Measurements from ENCODE around the gene HLCS.

HLCS gene

DNA sequence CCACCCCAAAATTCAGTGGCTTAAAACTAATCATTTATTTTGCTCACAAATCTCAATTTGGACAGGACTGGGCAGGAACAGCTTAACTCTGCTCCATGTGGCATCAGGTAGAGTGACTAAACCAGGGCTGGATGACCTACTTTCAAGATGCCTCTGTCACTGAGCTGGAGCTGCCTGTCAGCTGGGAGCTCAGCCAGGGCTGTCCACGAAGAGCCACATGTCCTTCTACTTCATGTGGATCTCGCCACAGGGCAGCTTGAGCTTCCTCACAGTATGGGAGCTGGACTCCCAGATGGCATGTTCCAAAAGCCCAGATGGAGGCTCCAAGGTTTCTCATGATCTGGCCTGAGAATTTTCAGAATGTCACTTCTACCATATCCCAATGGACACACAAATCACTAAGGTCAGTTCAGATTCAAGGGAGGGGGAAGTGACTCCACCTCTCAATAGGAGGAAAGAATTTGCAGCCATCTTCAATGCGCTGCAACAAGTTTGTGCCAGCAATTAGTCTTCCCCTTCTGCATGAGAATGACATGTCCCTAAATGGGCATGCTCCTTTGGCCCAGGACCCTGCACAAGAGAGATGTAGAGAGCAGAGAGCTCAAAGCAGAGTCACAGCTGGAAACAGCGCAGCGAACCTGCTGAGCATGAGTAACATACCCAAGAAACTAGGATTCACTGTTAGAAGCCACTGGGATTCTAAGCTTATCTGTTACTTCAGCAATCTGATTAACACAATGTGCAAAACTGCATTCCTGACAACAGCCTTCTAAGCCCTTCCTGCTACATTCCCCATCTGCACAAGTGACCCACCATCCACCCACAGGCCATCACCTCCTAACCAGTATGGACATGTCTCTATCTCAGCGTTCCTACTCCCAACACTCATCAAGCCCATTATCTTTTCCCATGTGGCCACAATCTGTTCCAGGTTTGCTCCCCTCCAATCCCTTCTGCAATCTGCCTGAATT, 17.0 kb downstream of the HLCS start:
- peaks cover 15% of the 10 kb centered on the region; the same call in 1 of the 2 replicates for H3K4me1 ChIP-seq (ENCODE audit: insufficient read depth, low read length)
- H3K36me3 ChIP-seq (ENCODE audit: insufficient read depth, low read length), result no peaks in the 10 kb centered on the region
- no peak overlapping the region for H3K27ac ChIP-seq (ENCODE audit: low read depth, low read length)
- no peaks in the 10 kb centered on the region for H3K27me3 ChIP-seq (ENCODE audit: insufficient read depth, low read length)
- no peak overlapping the region for H3K9ac ChIP-seq (ENCODE audit: low read depth, low read length)
- H3K4me3 ChIP-seq (ENCODE audit: low read length), result no peak overlapping the region
- no peaks in the 10 kb centered on the region for H3K9me3 ChIP-seq (ENCODE audit: insufficient read depth, low read depth, low read length)
- WGBS, result 86% methylated on average over 6 of the region's 6 CpGs

DNA sequence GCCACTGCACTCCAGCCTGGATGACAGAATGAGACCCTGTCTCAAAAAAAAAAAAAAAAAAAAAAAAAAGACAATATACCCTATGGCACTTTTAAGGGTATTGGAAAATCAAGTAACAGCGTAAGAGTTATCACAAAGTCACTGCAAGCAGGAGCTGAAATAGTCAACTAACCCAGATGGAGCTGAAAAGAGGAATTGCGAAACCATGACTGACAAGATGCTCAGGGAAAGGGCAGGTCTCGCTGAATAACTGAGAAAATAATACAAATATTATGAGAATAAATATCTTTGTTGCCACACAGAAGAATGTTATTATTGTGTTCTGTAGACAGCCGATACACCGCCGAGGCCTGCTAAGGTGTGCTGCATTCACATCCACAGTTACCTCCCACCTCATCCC, 17.8 kb downstream of the HLCS start:
- H3K27ac ChIP-seq (ENCODE audit: low read depth, low read length), result no peak overlapping the region
- no peaks in the 10 kb centered on the region for H3K27me3 ChIP-seq (ENCODE audit: insufficient read depth, low read length)

DNA sequence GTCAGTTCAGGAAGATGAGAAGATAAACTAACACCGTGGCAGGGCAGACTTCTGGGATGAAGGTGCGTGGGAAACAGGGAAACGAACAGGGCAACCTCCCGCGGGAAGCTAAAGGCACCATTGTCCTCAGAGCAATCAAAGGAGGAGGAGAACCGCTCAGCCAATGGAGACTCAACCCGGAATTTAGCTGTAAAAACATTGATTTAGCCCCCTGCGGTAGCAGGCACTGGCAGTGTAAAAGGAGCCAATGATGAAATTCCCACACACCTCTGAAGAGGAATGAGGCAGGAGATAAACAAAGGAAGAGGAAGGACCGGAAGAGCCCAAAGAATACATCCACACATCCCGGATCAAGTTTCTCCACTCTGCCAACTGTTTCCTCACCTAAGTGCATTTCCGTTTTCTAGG, 19.5 kb downstream of the HLCS start:
- peak overlapping the region; percentile 4; the same call in 1 of the 2 replicates for H3K4me3 ChIP-seq (ENCODE audit: low read length)

More for the DNA sequence above, 17.8 kb downstream of the HLCS start:
- WGBS, result 99% methylated on average over 2 of the region's 6 CpGs
- Histone ChIP-seq H3K4me1 (ENCODE audit: insufficient read depth, low read length) (peaks cover 15% of the 10 kb centered on the region; the same call in 1 of the 2 replicates), H3K9me3 (ENCODE audit: insufficient read depth, low read depth, low read length) (no peaks in the 10 kb centered on the region), H3K4me3 (ENCODE audit: low read length) (no peak overlapping the region), H3K9ac (ENCODE audit: low read depth, low read length) (no peak overlapping the region), H3K36me3 (ENCODE audit: insufficient read depth, low read length) (no peaks in the 10 kb centered on the region)

DNA sequence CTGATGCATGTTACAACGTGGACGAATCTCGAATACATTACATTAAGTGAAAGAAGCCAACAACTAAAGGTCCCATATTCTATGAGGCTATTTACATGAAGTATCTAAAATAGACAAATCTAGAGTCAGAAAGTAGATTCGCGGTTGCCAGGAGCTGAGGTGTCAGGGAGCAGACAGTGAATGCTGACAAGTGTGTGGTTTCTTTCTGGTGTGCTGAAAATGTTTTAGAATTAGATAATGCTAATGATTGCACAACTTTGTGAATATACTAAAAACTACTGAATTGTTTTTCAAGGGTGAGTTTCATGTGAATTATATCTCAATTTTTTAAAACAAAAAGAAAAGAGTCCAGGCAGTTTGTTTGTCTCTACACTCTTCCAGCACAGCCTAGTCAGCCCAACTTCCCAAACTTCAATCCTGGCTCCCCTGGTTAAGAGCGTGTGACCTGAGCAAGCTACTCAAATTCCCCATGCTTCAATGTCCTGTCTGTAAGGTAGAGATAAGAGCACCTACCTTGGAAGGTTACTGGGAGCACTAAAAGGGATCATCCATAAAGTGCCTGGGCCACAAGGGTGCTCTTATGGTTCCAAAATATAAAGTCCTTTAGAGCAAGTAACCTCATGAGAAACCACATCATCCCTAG, 20.9 kb downstream of the HLCS start:
- no peaks in the 10 kb centered on the region for H3K27me3 ChIP-seq (ENCODE audit: insufficient read depth, low read length)
- H3K9me3 ChIP-seq (ENCODE audit: insufficient read depth, low read depth, low read length), result no peaks in the 10 kb centered on the region
- no peak overlapping the region for H3K9ac ChIP-seq (ENCODE audit: low read depth, low read length)
- H3K36me3 ChIP-seq (ENCODE audit: insufficient read depth, low read length), result no peaks in the 10 kb centered on the region
- WGBS, result 98% methylated on average over 3 of the region's 6 CpGs
- peaks cover 15% of the 10 kb centered on the region; the same call in 1 of the 2 replicates for H3K4me1 ChIP-seq (ENCODE audit: insufficient read depth, low read length)
- no peak overlapping the region for H3K4me3 ChIP-seq (ENCODE audit: low read length)
- H3K27ac ChIP-seq (ENCODE audit: low read depth, low read length), result no peak overlapping the region

More for the DNA sequence above, 19.5 kb downstream of the HLCS start:
- peak overlapping the region; percentile 29; the same call in 1 of the 2 replicates for H3K9ac ChIP-seq (ENCODE audit: low read depth, low read length)
- H3K27ac ChIP-seq (ENCODE audit: low read depth, low read length), result peak overlapping the region; percentile 36; the same call in 1 of the 2 replicates
- peaks cover 15% of the 10 kb centered on the region; the same call in 1 of the 2 replicates for H3K4me1 ChIP-seq (ENCODE audit: insufficient read depth, low read length)
- H3K9me3 ChIP-seq (ENCODE audit: insufficient read depth, low read depth, low read length), result no peaks in the 10 kb centered on the region
- no peaks in the 10 kb centered on the region for H3K36me3 ChIP-seq (ENCODE audit: insufficient read depth, low read length)
- 17% methylated on average over 11 of the region's 11 CpGs for WGBS
- no peaks in the 10 kb centered on the region for H3K27me3 ChIP-seq (ENCODE audit: insufficient read depth, low read length)

DNA sequence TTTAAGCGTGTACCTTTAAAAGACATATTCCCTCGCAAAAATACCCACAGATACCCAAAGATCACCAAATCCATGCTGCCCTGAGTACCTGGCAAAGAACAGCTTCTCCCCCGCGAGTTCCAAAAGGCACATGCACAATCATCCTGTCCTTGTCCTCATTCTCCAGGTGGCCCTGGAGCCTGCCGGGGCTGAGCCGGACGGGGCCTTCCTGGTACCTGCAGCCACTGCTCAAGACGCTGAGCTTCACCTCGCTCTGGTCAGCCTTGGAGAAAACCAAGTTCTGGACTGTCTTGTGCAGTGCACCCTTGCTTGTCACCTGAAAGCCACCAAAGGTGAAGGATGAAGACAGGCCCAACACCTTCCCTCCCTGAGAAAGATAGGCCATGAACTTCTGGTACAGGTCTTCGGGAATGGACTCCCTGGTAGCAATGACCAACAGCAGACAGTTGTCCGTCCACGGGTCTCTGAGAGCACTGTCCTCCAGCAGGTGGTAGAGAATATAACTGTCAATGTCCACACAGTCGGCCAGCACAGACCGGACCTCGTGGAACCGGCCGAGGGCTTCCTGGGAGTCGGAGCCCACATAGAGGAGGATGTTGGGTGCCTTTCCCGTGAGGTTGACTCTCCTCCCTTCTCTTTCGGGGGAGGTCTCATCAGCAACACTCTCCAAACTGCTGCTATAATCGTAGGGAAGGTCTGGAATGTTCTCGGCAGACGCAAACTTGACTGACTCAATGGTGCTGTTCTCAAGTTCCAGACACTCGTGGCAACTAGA, 29.9 kb downstream of the HLCS start:
- H3K4me3 ChIP-seq (ENCODE audit: low read length), result no peak overlapping the region
- WGBS, result 93% methylated on average over 24 of the region's 24 CpGs

DNA sequence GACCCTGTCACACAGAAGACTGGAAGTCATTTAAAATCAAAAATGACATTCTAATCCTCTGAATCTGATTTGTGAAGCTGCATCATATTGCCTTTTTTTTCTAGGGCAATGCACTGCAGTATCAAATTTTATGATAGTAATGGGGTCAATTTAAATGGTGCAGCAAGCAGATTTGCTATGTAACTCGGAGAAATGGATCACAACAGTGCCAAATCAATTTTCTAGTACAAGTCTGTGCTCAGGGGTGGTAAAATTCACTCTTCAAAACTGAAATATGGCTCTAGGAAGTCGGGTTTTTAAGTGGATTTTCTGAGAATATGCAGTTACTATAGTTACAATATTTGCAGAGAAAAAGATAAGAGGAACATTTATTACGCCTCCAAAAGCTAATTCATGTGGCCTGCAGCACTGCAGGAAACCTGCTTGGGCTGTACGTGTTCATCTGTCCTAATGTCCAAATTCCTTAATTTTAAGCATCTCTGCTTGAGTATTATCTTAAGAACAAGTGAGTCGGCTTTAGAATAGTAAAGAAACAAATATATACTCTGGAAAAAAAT, 31.5 kb downstream of the HLCS start:
- no peak overlapping the region for H3K27ac ChIP-seq (ENCODE audit: low read depth, low read length)
- no peak overlapping the region for H3K4me3 ChIP-seq (ENCODE audit: low read length)
- peaks cover 11% of the 10 kb centered on the region; the same call in 1 of the 2 replicates for H3K36me3 ChIP-seq (ENCODE audit: insufficient read depth, low read length)
- H3K4me1 ChIP-seq (ENCODE audit: insufficient read depth, low read length), result no peaks in the 10 kb centered on the region
- H3K27me3 ChIP-seq (ENCODE audit: insufficient read depth, low read length), result no peaks in the 10 kb centered on the region
- H3K9me3 ChIP-seq (ENCODE audit: insufficient read depth, low read depth, low read length), result no peaks in the 10 kb centered on the region
- WGBS, result 65% methylated on average over 4 of the region's 5 CpGs
- H3K9ac ChIP-seq (ENCODE audit: low read depth, low read length), result no peak overlapping the region

More for the DNA sequence above, 29.9 kb downstream of the HLCS start:
- no peaks in the 10 kb centered on the region for H3K9me3 ChIP-seq (ENCODE audit: insufficient read depth, low read depth, low read length)
- H3K4me1 ChIP-seq (ENCODE audit: insufficient read depth, low read length), result no peaks in the 10 kb centered on the region
- H3K9ac ChIP-seq (ENCODE audit: low read depth, low read length), result no peak overlapping the region
- H3K36me3 ChIP-seq (ENCODE audit: insufficient read depth, low read length), result peaks cover 11% of the 10 kb centered on the region; the same call in 1 of the 2 replicates
- H3K27me3 ChIP-seq (ENCODE audit: insufficient read depth, low read length), result no peaks in the 10 kb centered on the region
- no peak overlapping the region for H3K27ac ChIP-seq (ENCODE audit: low read depth, low read length)

DNA sequence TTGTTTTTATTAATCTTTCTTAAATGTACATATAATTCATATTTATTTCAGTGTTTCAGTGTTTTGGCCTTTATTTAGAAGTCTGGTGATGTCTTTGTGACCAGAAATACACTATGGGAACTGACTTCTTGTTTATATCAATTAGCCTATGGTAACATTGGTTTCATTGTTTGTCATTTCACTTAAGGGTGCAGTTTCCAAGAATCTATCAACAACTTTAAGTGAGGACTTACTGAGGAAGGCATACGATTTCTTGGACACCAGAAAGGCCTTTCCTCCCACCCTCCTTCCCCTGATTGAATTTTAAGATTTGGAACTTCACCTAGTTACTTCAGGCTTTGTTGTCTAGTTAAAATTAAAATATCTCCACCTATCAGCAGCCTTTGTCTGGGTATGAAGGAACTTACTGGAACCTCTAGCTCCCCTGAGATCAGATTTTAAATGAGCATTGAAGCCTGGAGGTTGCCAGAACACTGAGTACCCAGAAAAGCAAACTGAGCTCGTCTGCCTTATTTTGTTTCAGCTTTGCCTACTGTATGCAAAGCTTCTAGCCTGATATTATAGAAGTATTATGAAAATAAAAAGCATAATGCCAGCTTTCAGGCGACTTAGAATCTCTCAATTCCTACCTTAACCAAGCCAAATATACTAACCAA, 34.2 kb downstream of the HLCS start:
- Histone ChIP-seq H3K4me3 (ENCODE audit: low read length) (no peak overlapping the region), H3K9me3 (ENCODE audit: insufficient read depth, low read depth, low read length) (no peaks in the 10 kb centered on the region), H3K9ac (ENCODE audit: low read depth, low read length) (no peak overlapping the region), H3K4me1 (ENCODE audit: insufficient read depth, low read length) (no peaks in the 10 kb centered on the region), H3K27me3 (ENCODE audit: insufficient read depth, low read length) (no peaks in the 10 kb centered on the region), H3K27ac (ENCODE audit: low read depth, low read length) (no peak overlapping the region), H3K36me3 (ENCODE audit: insufficient read depth, low read length) (peaks cover 11% of the 10 kb centered on the region; the same call in 1 of the 2 replicates)
- WGBS, result 90% methylated on average over 2 of the region's 3 CpGs

DNA sequence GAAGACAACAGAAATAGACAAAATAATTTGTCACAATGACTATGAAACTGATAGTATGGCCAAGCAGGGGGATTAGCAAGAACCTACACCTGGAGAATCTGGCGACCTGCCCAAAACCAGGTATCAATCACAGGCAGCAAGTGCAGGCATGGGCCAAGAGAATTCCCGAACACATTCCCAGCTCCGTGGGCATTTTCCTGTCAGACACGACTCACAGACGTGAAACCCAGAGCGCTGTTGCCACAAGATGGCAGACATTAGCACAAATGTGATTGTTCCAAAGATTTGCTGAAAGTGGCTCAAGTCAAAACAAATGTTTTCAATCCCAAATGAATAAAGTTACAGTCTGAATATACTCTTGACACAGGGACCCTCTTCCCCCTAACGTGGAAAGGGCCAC, 36.8 kb downstream of the HLCS start:
- H3K27me3 ChIP-seq (ENCODE audit: insufficient read depth, low read length), result no peaks in the 10 kb centered on the region
- H3K9ac ChIP-seq (ENCODE audit: low read depth, low read length), result no peak overlapping the region
- no peak overlapping the region for H3K4me3 ChIP-seq (ENCODE audit: low read length)
- 80% methylated on average over 7 of the region's 7 CpGs for WGBS
- no peaks in the 10 kb centered on the region for H3K4me1 ChIP-seq (ENCODE audit: insufficient read depth, low read length)
- no peak overlapping the region for H3K27ac ChIP-seq (ENCODE audit: low read depth, low read length)
- H3K9me3 ChIP-seq (ENCODE audit: insufficient read depth, low read depth, low read length), result no peaks in the 10 kb centered on the region
- H3K36me3 ChIP-seq (ENCODE audit: insufficient read depth, low read length), result no peaks in the 10 kb centered on the region

DNA sequence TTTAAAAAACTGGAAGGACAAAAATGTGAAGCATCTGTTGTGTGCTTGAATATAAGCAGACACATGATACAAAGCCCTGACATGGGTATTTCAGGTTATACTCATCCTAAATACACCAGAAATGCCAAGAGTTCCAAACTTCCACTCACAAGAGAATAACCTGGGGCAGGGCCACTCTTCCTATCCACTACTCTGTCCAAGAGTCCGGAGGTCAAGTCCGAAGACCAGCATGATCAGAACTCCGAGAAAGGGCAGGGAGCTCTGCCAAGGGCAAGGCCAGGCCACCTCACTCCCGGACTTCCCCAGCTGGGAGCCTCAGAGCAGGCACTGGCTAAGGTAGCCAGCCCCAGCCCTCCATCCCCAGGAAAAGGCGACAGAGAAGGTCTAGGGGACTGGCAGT, 37.5 kb downstream of the HLCS start:
- WGBS, result 94% methylated on average over 5 of the region's 5 CpGs
- no peaks in the 10 kb centered on the region for H3K4me1 ChIP-seq (ENCODE audit: insufficient read depth, low read length)
- no peaks in the 10 kb centered on the region for H3K9me3 ChIP-seq (ENCODE audit: insufficient read depth, low read depth, low read length)
- H3K36me3 ChIP-seq (ENCODE audit: insufficient read depth, low read length), result no peaks in the 10 kb centered on the region
- H3K27ac ChIP-seq (ENCODE audit: low read depth, low read length), result no peak overlapping the region
- H3K27me3 ChIP-seq (ENCODE audit: insufficient read depth, low read length), result no peaks in the 10 kb centered on the region
- H3K9ac ChIP-seq (ENCODE audit: low read depth, low read length), result no peak overlapping the region
- no peak overlapping the region for H3K4me3 ChIP-seq (ENCODE audit: low read length)

DNA sequence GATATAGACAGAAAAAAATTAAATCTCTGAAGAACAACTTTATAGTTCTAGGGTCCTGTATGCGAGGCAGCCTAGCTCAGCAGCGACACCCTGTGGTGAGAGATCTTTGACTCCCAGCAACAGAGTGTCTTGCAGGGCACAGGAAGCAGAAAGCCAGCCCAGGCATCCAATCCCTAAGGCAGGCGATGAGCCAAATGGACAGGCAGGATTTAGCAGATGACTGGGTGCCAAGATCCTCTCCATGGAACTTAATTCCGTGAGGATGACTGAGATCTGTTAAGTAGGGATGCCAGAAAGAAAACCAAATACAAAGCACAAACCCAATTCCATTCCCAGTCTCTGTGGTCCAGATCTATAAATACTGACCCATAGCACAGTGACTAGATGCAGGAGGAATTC, 38.8 kb downstream of the HLCS start:
- H3K9ac ChIP-seq (ENCODE audit: low read depth, low read length), result no peak overlapping the region
- no peaks in the 10 kb centered on the region for H3K9me3 ChIP-seq (ENCODE audit: insufficient read depth, low read depth, low read length)

More for the DNA sequence above, 38.8 kb downstream of the HLCS start:
- Histone ChIP-seq H3K4me1 (ENCODE audit: insufficient read depth, low read length) (no peaks in the 10 kb centered on the region), H3K4me3 (ENCODE audit: low read length) (no peak overlapping the region), H3K36me3 (ENCODE audit: insufficient read depth, low read length) (no peaks in the 10 kb centered on the region), H3K27me3 (ENCODE audit: insufficient read depth, low read length) (no peaks in the 10 kb centered on the region), H3K27ac (ENCODE audit: low read depth, low read length) (no peak overlapping the region)
- WGBS, result 19% methylated on average over 4 of the region's 4 CpGs
